GM18502 (cell line): ENCODE measurements around the gene RARS1.
A peak's percentile ranks its signal among the peaks of the same experiment; 100 is the strongest.

Experiments used
- ATAC-seq: cut with Tn5 transposase; IDR thresholded peaks from one replicate; pipeline ENCODE4 v1.9.1; 2021; ENCODE audit warnings: mild to moderate bottlenecking; ENCODE audit not compliant: unreplicated experiment, poor library complexity

The RARS1 gene

DNA sequence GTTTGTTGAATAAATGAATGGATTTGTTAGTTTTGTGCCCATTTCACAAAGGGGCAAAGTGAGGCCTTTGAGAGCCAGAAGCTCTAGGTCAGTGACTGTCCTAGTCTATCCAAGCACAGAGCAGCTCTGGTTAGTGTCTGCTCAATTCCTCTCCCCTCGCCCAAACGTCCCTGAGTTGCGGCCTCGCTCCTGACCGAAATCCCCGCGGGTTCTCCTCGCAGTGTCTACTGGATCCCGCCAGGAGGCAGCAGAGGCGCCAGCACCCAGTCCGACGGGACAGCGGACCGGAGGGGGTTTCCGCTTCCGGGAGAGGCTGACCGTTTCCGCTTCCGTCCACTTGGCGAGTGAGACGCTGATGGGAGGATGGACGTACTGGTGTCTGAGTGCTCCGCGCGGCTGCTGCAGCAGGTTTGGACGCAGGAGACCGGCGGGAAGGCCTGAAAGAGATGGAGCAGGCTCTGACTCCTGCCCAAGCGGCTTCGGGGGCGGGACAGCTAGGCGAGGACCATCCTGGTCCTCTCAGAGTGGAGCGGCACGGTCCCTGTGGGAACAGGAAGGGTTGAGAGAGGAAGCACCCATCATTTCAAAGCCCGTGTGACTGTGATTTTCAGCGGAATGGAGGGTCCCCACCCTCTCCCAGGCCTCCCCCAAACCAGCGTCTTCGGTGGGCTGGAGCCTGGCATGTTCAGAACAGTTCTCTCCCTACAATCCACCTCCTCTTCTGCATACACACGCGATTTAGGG, at the start of gene RARS1:
RARS1 (plus strand) TSS at position 336 of the 744 bp plus-strand sequence; CDS start at position 364, 28 bp downstream.
- ATAC-seq: peak; percentile 83

DNA sequence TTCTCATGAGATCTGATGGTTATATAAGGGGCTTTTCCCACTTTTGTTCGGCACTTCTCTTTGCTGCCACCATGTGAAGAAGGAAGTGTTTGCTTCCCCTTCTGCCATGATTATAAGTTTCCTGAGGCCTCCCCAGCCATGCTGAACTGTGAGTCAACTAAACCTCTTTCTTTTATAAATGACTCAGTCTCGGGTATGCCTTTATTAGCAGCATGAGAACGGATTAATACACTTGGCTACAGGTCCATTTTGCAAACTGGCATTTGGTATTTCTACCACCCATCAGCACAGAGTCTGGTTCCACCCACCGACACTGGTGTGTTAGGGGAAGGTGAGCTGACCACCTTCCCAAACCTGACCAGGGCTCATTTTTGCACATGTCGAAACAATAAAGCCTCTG, 47.9 kb upstream of the RARS1 start:
- no peak for ATAC-seq

DNA sequence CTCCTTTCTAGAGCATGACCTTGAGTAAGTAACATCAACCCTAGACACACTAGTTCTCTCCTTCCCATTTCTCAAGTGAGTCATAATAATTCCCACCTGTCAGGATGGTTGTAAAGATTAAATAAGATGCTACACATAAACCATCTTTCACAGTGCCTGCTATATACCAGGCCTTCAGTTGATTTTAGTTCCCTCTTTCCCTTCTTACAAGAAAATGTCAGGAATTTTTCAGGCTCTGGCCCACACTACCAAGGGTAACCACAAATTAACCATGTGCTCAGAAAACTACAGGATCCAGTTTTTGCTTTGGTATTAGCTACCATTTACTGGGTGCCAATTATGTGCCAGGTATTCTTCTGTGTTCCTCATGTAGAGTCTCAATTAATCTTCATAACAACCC, 42.7 kb upstream of the RARS1 start:
- no peak for ATAC-seq

DNA sequence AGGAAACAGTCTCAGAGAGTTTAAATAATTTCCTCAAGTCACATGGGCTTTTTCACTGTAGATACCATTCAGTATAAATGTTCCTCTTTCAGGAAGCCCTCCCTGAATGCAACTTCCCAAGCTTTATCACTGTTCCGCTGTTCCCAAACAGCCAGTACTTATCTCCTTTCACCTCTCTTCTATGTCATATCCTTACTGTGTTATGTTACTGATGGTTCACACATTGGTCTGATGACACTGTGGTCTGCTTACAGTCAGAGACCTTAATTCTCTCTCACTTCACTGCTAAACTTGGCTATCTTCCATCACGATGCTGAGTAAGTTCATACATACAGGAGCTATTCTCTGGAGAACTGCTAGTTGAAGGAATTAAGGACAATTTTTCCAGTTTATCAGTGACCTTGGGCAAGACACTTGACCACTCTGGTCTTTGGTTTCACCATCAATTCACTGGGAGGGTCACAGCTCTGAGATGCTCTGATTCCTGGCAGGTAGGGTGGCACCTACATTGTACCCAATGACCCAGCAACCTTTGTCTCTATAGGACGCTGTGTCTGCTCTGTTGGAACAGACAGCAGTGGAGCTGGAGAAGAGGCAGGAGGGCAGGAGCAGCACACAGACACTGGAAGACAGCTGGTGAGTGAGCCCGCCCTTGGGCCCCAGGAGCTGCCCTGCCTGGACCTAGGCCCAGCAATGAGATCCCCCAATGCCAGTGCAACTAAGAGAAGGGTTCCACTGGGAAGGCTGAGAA, 42.1 kb upstream of the RARS1 start:
- ATAC-seq: no peak

DNA sequence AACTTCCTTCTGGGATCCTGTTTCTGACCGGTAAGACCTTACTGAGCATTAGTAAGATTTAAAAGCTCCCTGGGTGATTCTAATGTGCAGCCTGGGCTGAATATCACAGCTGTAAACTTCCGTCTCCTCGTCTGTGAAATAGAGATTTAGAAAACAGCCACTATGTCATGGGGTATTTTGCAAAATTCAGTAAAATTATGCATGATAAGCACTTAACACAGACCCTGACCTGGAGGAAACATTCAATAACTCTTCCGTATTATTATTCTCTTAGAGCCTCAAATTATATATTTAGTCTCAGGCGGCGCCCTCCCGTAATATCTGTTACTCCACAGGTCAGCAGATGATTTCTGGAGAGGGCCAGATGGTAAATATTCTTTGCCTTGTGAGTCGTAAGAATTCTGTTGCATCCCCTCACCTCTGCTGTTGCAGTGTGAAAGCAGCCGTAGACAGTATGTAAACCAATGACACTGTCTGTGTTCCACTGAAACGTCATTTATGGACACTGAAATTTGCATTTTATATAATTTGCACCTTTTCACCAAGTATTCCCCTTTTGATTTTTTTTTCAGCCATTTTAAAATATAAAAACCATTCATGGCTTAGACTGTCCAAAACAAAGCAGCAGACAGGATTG, 39.2 kb upstream of the RARS1 start:
- no peak for ATAC-seq

DNA sequence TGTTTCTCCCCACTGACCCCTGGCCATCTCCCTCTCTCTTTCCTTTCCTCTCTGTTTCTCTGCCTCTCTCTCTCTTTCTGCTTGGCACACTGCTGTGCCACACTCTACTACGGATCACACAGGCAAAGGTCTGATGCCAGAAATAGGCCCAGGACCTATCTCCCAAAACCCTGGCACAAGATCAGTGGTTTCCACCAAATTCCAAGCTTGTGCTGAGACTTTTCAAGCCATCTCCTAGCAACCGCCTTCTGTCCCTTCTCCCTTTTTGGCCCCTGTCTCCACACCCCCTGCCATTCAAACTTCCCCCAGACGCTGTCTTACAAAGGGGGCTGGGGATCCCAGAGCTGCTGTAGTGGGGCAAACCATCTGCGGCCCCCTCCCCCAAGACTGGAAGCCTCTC, 38.5 kb upstream of the RARS1 start:
- ATAC-seq: no peak

DNA sequence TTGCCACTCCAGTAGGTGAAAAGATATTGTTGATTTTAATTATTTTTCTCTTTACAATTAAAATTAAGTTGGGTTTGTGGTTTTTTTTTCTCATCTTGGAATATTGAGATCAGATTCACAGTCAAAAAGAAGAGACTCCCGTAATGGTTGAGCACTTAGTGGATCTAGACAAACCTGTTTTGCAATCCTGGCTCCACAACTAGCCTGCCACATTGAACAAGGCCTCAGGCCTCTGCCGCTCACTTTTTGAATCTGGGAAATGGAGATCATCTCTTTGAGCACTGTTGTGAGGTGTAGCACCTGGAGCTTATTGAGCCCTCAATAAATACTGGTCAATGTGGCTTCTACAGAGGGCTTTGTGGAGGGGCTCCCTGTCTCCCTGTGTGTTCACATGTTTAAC, 37.1 kb upstream of the RARS1 start:
- ATAC-seq: no peak

DNA sequence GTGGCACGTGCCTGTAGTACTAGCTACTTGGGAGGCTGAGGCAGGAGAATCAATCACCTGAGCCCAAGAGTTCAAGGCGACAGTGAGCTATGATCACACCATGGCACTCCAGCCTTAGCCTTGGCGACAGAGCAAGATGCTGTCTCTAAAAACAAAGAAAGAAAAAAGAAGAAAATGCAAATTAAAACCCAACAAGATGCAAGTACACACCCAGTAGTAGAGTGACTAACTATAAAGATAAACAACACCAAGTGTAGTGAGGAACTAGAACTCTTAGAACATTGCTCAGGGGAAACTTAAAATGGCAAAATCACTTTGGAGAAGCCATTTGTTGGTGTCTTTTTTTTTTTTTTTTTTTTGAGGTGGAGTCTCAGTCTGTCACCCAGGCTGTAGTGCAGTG, 34.7 kb upstream of the RARS1 start:
- ATAC-seq: no peak

DNA sequence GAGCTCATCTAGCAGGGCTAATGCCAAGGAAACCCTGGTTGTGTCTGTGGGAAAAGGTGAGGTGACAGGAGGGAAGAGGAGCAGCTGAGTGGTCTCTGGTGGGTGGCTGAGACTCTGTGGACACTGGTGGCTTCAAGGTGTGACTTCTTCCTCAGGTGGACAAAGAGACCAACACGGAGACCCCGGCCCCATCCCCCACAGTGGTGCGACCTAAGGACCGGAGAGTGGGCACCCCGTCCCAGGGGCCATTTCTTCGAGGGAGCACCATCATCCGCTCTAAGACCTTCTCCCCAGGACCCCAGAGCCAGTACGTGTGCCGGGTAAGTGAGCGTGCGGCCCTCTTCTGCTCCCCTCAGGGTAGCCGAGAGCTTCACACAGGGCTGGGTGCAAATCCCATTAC, 31.1 kb upstream of the RARS1 start:
- ATAC-seq: no peak

DNA sequence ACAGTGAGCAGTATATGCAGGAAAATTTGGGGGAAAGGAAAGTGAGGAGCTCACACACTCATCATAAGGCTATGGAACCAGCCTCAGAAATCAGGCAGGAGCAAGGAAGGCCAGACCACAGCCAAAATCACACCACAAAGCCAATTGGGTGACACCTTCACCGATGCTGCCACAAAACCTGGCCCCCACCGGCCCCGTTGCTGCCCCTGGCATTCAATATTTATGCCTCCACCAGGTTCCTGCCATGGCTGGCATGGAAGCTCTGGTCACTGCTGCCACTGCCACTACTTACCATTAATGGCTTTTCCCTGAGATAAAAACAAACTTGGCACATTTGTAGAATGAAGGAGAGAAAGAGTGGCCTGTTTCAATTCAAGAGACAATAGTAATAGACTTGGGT, 28.7 kb upstream of the RARS1 start:
- no peak for ATAC-seq

DNA sequence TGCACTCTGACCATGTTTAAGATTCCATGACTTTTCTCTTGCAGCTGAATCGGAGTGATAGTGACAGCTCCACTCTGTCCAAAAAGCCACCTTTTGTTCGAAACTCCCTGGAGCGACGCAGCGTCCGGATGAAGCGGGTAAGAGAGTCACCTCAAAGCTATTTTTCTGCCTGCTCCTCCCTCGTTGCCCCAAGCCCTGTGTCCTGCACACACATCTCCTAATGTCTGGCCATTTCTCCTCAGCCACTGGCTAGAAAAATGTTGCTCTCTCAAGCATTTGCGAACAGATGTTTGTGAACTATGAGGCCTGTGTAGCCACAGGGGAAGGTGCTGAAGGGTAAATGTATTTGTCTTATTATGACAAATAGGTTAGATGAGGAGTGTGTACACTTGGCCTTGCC, 25.7 kb upstream of the RARS1 start:
- no peak for ATAC-seq

DNA sequence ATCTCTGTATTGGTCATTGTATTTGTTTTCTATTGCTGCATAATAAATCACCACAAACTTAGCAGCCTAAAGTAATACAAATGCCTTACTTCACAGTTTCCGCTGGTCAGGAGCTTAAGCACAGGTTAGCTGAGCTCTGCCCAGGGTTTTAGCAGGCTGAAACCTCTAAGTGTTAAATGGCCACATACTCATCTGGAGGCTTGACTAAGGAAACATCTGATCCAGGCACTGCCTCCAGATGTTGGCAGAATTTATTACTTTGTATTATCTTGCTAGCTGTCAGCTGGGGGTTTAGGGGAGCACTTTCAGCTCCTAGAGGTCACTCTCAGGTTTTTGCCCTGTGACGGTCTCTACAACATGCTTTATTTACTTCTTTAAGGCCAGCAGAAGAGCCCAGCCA, 23.2 kb upstream of the RARS1 start:
- no peak for ATAC-seq

DNA sequence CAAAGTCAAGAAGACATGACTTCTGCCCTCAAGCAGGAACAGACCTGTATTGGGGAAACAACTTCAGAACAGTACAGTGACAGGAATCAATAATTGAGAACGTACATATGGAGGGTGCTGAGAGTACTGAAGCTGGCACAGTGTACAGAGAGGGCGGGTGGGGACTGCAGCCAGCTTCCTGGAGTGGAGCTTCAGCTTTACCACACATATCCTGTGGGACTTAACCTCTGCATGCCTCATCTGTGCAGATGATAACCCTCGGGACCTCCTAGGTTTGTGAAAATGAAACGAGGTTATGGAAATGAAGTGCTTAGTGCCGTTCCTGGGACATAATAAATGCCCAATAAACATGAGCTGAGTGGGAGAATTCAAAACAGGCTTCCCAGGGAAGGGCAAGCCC, 22.1 kb upstream of the RARS1 start:
- no peak for ATAC-seq

DNA sequence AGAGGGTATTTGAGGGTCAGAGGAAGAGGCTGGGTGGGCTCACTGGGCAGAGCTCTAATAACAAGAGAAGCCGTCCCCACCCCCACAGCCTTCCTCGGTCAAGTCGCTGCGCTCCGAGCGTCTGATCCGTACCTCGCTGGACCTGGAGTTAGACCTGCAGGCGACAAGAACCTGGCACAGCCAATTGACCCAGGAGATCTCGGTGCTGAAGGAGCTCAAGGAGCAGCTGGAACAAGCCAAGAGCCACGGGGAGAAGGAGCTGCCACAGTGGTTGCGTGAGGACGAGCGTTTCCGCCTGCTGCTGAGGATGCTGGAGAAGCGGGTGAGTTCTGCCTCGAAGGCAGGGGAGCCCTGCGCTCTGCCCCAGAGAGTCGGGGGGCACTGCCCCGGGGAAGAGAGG, 21.6 kb upstream of the RARS1 start:
- no peak for ATAC-seq

DNA sequence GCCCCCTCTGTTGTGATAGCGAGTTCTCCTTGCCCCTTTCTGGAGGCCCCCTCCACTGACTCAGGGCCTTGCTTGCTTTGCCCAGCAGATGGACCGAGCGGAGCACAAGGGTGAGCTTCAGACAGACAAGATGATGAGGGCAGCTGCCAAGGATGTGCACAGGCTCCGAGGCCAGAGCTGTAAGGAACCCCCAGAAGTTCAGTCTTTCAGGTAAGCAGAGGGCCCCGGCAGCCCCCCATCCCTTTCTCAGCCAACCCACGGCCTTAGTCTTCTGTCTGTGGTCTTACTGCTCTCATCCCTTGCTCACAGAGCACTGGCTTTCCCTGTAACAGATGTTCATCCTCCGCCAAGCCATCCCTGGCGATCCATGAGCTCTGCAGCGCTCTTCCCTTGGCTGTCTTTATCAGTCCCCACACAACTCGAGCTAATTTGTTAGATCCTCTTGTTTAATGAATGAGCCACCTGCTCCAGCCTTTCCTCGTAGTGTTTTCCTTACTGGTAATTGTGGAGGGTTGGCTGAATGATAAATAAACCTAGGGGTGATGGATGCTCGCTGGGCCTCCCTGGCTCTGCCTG, 18.4 kb upstream of the RARS1 start:
- ATAC-seq: no peak

DNA sequence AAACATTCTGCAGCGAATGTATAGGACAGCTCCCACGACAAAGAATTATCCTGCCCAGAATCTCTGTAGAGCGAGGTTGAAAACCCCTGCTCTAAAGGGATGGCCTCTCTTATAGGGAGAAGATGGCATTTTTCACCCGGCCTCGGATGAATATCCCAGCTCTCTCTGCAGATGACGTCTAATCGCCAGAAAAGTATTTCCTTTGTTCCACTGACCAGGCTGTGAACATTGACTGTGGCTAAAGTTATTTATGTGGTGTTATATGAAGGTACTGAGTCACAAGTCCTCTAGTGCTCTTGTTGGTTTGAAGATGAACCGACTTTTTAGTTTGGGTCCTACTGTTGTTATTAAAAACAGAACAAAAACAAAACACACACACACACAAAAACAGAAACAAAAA, 17.4 kb upstream of the RARS1 start:
- no peak for ATAC-seq

DNA sequence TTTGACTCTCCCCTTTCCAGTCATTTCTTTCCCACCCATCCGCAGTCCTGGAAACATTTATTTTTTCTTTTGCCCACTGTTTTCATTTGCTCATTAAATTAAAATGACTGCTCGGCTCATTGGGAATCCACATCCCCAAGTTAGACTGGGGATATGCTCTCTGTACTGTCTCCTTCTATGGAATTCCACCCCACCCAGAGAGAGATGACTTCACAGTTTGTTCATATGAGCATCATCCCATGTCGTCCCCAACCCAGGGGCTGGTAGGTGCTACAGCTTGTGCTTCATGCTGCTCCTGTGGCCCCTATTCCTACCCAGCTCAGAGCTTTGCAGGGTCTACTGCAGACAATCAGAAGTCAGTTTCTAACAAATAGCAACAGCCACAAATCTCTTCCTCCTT, 16.5 kb upstream of the RARS1 start:
- ATAC-seq: no peak

DNA sequence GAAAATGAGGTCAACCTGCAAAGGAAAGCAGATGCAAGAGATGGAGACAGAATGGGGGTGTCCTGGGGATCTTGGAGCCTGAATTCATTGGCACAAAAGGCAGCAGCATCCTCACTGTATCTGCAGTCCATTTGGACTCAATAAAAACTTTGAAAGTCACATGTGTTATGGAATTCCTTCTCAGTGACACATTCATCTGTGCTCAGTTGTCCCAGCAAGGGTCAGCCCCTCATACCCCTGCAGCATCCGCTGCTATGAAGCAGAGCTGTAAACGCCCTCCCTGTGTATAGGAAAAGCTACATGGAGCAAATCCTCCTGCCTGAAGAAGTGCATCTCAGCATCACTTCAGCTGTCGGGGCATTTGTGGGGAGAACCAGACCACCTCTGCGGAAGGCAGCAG, 14.5 kb upstream of the RARS1 start:
- no peak for ATAC-seq

DNA sequence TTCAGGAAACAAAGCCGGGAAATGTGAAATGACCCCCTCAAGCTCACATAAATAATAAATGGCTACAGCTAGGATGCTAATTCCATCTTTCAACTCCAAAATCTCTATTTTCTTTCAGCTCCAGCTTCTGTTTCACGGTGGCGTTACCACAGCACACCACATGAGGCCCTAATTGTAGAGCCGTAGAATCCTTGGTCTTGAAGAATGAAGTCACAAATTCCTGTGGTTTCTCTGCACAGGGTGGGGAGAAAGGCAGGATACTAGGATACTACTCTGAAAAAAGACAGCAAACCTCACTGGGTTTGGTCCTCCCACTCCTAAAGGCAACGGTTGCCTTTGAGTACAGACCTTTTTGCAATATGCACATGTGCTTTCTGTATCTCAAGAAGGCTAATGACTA, 13.9 kb upstream of the RARS1 start:
- no peak for ATAC-seq

DNA sequence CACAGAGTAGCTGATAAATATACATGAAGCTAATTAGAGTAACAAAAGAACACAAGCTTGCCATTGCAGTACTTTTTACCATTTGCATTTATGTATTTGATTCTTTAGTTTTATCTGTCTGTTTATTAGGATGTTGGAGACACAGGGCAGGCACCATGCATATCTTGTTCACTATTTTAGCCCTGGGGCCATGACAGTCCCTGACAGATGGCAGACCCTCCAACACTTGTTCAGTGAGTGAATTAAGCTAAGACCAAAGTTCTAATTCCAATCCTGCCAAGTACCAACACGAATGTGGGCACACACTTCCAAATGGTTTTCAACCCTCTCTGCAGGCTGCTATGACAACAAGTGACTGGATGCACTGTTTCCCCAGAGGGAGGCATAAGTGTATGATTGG, 12.0 kb upstream of the RARS1 start:
- ATAC-seq: no peak

DNA sequence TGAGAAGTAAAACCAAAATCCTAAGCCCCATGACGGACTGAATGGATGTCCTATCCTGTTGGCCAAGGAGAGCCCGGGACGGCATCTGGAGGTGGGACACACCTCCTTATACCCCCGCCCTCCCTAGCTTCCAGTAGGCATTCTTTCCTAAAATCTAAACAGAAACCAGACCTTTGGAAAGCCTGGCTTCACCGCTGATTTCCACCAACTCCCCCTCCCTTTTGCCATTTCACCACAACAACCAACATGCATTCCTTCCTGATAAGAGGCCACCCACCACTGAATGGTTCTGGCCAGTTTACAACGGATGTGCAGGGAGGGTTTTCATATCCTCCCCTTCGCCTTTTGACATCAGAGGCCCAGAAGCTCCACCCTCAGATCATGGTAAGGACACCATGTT, 9.2 kb upstream of the RARS1 start:
- ATAC-seq: no peak
